PC-9 (cell line): ENCODE results near the gene IQGAP1. TPM values are rescaled to one million over a fixed set of nuclear protein-coding genes. Genes with fewer than 3 reads are reported as not detected.
"Not testable (repeated sequence)": the region's sequence is repeated elsewhere in the genome, so short reads cannot be mapped to it uniquely, and the experiment has no call there.

ENCODE experiments used
- BruUV-seq: library from RNA; stranded (reverse); fragments of 400-500 nt; replicated peaks from 2 replicates; lab custom pipeline; 2021; lab: Mats Ljungman, UMichigan
- CTCF ChIA-PET: fragments of 300-600 bp; sonication (Branson Sonifier 250); formaldehyde crosslinking; loops from one replicate; lab custom pipeline; 2022; ENCODE audit warnings: antibody characterized with exemption; lab: Charles Lee
- POLR2A ChIA-PET: fragments of 300-600 bp; sonication (Branson Sonifier 250); formaldehyde crosslinking; loops from one replicate; lab custom pipeline; 2022; ENCODE audit warnings: antibody characterized with exemption; ENCODE audit not compliant: unreplicated experiment; lab: Charles Lee
- DNase-seq, 2 experiments: peaks; one replicate each; pipeline versions ENCODE4 v3.0.0 to v3.0.0-alpha.2; 2015 to 2022; ENCODE audit warnings: mixed read lengths in 1 of 2
- H2AFZ ChIP-seq: fragments of 200-600 bp; sonication (generic); 2 replicates; pipeline ENCODE4 v1.8.1; 2017; ENCODE audit warnings: antibody characterized with exemption
- H3F3A ChIP-seq: fragments of 200-600 bp; sonication (generic); 2 replicates; pipeline ENCODE4 v1.8.1; 2017; ENCODE audit warnings: antibody characterized with exemption, mild to moderate bottlenecking, low read depth; ENCODE audit not compliant: insufficient read depth
- H3K27ac ChIP-seq: fragments of 200-600 bp; sonication (generic); 2 replicates; pipeline ENCODE4 v1.6.1; 2016; ENCODE audit warnings: mixed run types
- H3K27me3 ChIP-seq: fragments of 200-600 bp; sonication (generic); 2 replicates; pipeline ENCODE4 v1.6.1; 2016; ENCODE audit warnings: low read depth, mixed run types; ENCODE audit not compliant: insufficient read depth
- H3K36me3 ChIP-seq: fragments of 200-600 bp; sonication (generic); 2 replicates; pipeline ENCODE4 v1.6.1; 2016; ENCODE audit warnings: low read depth, mixed run types
- H3K4me1 ChIP-seq: fragments of 200-600 bp; sonication (generic); replicated peaks from 2 replicates; pipeline ENCODE4 v1.6.1; 2016; ENCODE audit warnings: mixed run types; ENCODE audit not compliant: insufficient read depth
- H3K4me2 ChIP-seq: fragments of 200-600 bp; sonication (generic); 2 replicates; pipeline ENCODE4 v1.6.1; 2017; ENCODE audit warnings: mixed run types
- H3K4me3 ChIP-seq: fragments of 200-600 bp; sonication (generic); 2 replicates; pipeline ENCODE4 v1.6.1; 2016; ENCODE audit warnings: mixed run types
- H3K79me2 ChIP-seq: fragments of 200-600 bp; sonication (generic); 2 replicates; pipeline ENCODE4 v1.6.1; 2017; ENCODE audit warnings: low read depth, mixed run types
- H3K9me2 ChIP-seq: fragments of 200-600 bp; sonication (generic); 2 replicates; pipeline ENCODE4 v1.8.1; 2017; ENCODE audit warnings: mild to moderate bottlenecking; ENCODE audit not compliant: insufficient read depth
- H3K9me3 ChIP-seq: fragments of 200-600 bp; sonication (generic); 2 replicates; pipeline ENCODE4 v1.8.1; 2016; ENCODE audit warnings: low read depth; ENCODE audit not compliant: insufficient read depth
- H4K20me1 ChIP-seq: fragments of 200-600 bp; sonication (generic); 2 replicates; pipeline ENCODE4 v1.8.1; 2017; ENCODE audit not compliant: insufficient read depth
- EZH2 ChIP-seq: fragments of 200-600 bp; sonication (generic); IDR thresholded peaks from 2 replicates; pipeline ENCODE4 v1.8.0; 2017; ENCODE audit warnings: antibody characterized with exemption, low read depth
- intact Hi-C: fragments of 100-400 bp; cut with micrococcal nuclease; formaldehyde crosslinking; loops from one replicate; pipeline ENCODE4 v1.10.0; 2022; ENCODE audit not compliant: unreplicated experiment
- total RNA-seq: library from RNA; stranded (reverse); gene quantifications from 2 replicates; pipeline ENCODE4 v1.2.3, GENCODE V29; 2021
- TF ChIP-seq, protein P1 (sequence below): fragments of 200-600 bp; sonication (generic); conservative IDR thresholded peaks from 2 replicates; pipeline ENCODE4 v1.6.1; 2017; ENCODE audit warnings: mixed run types, antibody characterized with exemption, mild to moderate bottlenecking, moderate library complexity

The IQGAP1 gene
- total RNA-seq, 1 experiment from 2014 or later = 164 TPM

DNA sequence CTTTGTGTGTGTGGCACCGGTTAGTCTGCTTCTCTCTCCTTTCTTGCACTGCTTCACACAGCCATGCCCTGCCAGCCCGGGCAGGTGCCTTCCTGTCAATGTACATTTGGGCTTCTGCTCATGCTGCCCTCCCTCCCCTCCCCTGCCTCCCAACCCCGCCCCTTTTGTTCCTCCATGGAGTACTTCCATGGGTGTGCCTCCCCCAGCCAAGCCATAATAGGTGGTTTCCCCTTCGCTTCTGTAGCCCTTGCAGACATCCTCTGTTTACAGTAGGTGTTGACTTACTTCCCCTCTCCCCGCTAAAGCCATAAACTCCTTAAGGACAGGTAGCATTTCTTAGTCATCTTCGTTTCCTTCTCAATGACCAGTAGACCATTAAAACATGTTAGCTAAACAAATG lies 109.9 kb downstream of the IQGAP1 start:
- ChIA-PET POLR2A (no interaction called here), CTCF (no interaction called here)
- intact Hi-C loops = no loop called here
- Histone ChIP-seq H3K9me3 (no peaks in the 10 kb centered on the region), H3K9me2 (no peaks in the 10 kb centered on the region), H2AFZ (no peak overlapping the region), H3K36me3 (peaks cover 28% of the 10 kb centered on the region), H3K4me2 (no peak overlapping the region), H3K79me2 (no peaks in the 10 kb centered on the region), H3K4me3 (no peak overlapping the region), H3K4me1 (no peaks in the 10 kb centered on the region), H3F3A (no peaks in the 10 kb centered on the region), H4K20me1 (no peaks in the 10 kb centered on the region), H3K27ac (no peak overlapping the region), H3K27me3 (no peaks in the 10 kb centered on the region)
- no TSS peak for BruUV-seq
- TF ChIP-seq, protein P1, sequence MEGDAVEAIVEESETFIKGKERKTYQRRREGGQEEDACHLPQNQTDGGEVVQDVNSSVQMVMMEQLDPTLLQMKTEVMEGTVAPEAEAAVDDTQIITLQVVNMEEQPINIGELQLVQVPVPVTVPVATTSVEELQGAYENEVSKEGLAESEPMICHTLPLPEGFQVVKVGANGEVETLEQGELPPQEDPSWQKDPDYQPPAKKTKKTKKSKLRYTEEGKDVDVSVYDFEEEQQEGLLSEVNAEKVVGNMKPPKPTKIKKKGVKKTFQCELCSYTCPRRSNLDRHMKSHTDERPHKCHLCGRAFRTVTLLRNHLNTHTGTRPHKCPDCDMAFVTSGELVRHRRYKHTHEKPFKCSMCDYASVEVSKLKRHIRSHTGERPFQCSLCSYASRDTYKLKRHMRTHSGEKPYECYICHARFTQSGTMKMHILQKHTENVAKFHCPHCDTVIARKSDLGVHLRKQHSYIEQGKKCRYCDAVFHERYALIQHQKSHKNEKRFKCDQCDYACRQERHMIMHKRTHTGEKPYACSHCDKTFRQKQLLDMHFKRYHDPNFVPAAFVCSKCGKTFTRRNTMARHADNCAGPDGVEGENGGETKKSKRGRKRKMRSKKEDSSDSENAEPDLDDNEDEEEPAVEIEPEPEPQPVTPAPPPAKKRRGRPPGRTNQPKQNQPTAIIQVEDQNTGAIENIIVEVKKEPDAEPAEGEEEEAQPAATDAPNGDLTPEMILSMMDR = no peak
- TF ChIP-seq EZH2 = no peak
- DNase-seq = no peak

DNA sequence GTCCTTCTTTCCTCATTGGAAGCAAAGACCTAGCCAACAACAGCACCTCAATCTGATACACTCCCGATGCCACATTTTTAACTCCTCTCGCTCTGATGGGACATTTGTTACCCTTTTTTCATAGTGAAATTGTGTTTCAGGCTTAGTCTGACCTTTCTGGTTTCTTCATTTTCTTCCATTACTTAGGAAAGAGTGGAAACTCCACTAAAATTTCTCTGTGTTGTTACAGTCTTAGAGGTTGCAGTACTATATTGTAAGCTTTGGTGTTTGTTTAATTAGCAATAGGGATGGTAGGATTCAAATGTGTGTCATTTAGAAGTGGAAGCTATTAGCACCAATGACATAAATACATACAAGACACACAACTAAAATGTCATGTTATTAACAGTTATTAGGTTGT lies 112.1 kb downstream of the IQGAP1 start:
- H3K36me3 ChIP-seq = peaks cover 24% of the 10 kb centered on the region
- TF ChIP-seq, protein P1 = no peak
- peaks cover 3% of the 10 kb centered on the region; the same call in 1 of the 2 replicates for H3F3A ChIP-seq
- DNase-seq = no peak
- H3K79me2 ChIP-seq = no peaks in the 10 kb centered on the region
- no peaks in the 10 kb centered on the region for H3K27me3 ChIP-seq
- POLR2A ChIA-PET = no interaction called here
- no peak overlapping the region for H2AFZ ChIP-seq
- no TSS peak for BruUV-seq
- CTCF ChIA-PET = interaction anchor here (0.6 to 0.7 kb wide), 2 partner anchors 207 to 208 kb away, joined by 3 to 4 read pairs; no protein-coding TSS in a partner anchor
- intact Hi-C loops = loop anchor here (10.0 kb wide), 1 partner anchor 195 kb away; no protein-coding TSS in a partner anchor
- H3K4me1 ChIP-seq = no peaks in the 10 kb centered on the region
- H4K20me1 ChIP-seq = no peaks in the 10 kb centered on the region
- no peaks in the 10 kb centered on the region for H3K9me3 ChIP-seq
- H3K27ac ChIP-seq = no peak overlapping the region
- no peak overlapping the region for H3K4me3 ChIP-seq
- no peaks in the 10 kb centered on the region for H3K9me2 ChIP-seq
- no peak overlapping the region for H3K4me2 ChIP-seq

DNA sequence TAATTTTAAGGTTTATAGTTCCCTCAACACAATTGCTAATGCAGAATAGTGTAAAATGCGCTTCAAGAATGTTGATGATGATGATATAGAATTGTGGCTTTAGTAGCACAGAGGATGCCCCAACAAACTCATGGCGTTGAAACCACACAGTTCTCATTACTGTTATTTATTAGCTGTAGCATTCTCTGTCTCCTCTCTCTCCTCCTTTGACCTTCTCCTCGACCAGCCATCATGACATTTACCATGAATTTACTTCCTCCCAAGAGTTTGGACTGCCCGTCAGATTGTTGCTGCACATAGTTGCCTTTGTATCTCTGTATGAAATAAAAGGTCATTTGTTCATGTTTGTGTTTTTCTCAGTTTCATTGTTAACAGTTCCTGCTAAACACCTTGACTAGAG lies 113.9 kb downstream of the IQGAP1 start:
- Histone ChIP-seq H3K9me3 (no peaks in the 10 kb centered on the region), H3K4me3 (no peak overlapping the region), H3K27ac (no peak overlapping the region), H3K4me2 (no peak overlapping the region), H3F3A (peaks cover 7% of the 10 kb centered on the region; the same call in 1 of the 2 replicates), H4K20me1 (no peaks in the 10 kb centered on the region), H3K36me3 (peaks cover 23% of the 10 kb centered on the region), H3K27me3 (no peaks in the 10 kb centered on the region), H3K9me2 (no peaks in the 10 kb centered on the region), H3K79me2 (no peaks in the 10 kb centered on the region), H2AFZ (no peak overlapping the region), H3K4me1 (no peaks in the 10 kb centered on the region)
- no peak for TF ChIP-seq EZH2
- POLR2A ChIA-PET = no interaction called here
- DNase-seq = no peak
- CTCF ChIA-PET = no interaction called here
- intact Hi-C loops = loop anchor here (10.0 kb wide), 1 partner anchor 193 kb away; no protein-coding TSS in a partner anchor
- BruUV-seq = no TSS peak

DNA sequence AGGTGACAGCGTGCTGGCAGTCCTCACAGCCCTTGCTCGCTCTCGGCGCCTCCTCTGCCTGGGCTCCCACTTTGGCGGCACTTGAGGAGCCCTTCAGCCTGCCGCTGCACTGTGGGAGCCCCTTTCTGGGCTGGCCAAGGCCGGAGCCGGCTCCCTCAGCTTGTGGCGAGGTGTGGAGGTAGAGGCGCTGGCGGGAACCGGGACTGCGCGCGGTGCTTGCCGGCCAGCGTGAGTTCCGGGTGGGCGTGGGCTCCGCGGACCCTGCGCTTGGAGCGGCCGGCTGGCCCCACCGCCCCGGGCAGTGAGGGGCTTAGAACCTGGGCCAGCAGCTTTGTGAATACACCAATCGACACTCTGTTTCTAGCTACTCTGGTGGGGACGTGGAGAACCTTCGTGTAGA lies 122.7 kb downstream of the IQGAP1 start:
- DNase-seq, H2AFZ ChIP-seq, H4K20me1 ChIP-seq, H3K27ac ChIP-seq, intact Hi-C loops, H3K36me3 ChIP-seq, BruUV-seq, H3K4me2 ChIP-seq, H3F3A ChIP-seq, H3K4me1 ChIP-seq, H3K79me2 ChIP-seq, H3K9me3 ChIP-seq, POLR2A ChIA-PET, H3K27me3 ChIP-seq, CTCF ChIA-PET, H3K9me2 ChIP-seq, H3K4me3 ChIP-seq: not testable (repeated sequence)

DNA sequence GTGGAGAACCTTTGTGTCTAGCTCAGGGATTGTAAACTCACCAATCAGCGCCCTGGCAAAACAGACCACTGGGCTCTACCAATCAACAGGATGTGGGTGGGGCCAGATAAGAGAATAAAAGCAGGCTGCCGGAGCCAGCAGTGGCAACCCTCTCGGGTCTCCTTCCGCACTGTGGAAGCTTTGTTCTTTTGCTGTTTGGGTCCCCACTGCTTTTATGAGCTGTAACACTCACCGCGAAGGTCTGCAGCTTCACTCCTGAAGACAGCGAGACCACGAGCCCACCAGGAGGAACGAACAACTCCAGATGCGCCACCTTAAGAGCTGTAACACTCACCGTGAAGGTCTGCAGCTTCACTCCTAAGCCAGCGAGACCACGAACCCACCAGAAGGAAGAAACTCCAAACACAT lies 123.2 kb downstream of the IQGAP1 start:
- H3F3A ChIP-seq, intact Hi-C loops, POLR2A ChIA-PET, H3K4me2 ChIP-seq, H3K9me3 ChIP-seq, H4K20me1 ChIP-seq, H2AFZ ChIP-seq, H3K4me3 ChIP-seq, H3K79me2 ChIP-seq, H3K27me3 ChIP-seq, DNase-seq, H3K36me3 ChIP-seq, H3K9me2 ChIP-seq, H3K27ac ChIP-seq, BruUV-seq, H3K4me1 ChIP-seq, CTCF ChIA-PET: not testable (repeated sequence)
